HG03439 (cell line): ENCODE measurements around the gene FKBP5.
"Not testable (repeated sequence)": the region's sequence is repeated elsewhere in the genome, so short reads cannot be mapped to it uniquely, and the experiment has no call there.

Experiments
- ATAC-seq: cut with Tn5 transposase; IDR thresholded peaks from one replicate; pipeline ENCODE4 v1.9.1; 2021; ENCODE audit warnings: mild to moderate bottlenecking, moderate library complexity; ENCODE audit not compliant: unreplicated experiment

Gene FKBP5

DNA sequence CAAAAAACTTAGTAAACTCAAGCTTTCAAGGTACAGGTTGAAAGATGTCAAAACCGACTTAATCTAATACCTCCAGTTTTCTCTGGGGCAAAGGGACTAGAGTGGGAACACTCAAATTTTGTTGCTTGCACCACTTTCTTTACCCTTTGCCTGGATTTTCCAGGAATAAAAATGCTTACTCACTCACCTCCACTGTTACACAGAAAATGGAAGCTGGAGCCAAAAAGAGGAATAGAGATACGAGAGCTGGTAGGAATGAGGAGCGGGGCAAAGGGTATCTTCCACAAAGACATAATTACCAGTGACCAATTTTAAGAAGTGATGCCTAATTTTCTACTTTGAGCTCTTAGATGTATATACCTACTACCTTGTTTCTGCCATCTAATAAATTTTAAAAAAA is 96.5 kb downstream of the FKBP5 start:
- ATAC-seq: no peak

DNA sequence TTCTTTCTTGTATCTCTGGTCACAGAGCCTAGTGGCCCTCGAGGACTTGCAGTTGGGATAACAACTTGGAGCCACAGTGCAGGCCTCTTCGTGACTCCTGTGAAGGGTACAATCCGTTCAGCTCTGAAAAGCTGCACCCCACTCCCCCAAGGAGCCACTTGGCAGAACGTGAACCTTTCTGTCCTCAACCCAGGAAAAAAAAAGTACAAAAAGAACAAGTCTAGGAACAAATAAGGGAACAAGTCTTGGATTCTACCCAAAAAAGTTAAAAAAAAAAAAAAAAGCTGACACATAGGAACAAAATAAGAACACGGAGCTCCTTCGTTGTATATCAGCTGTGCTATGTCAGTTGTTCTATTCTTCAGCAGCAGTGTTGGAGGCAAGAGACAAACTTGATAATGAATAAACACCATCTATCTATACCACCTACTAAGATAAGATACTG is 98.1 kb downstream of the FKBP5 start:
- ATAC-seq: no peak

DNA sequence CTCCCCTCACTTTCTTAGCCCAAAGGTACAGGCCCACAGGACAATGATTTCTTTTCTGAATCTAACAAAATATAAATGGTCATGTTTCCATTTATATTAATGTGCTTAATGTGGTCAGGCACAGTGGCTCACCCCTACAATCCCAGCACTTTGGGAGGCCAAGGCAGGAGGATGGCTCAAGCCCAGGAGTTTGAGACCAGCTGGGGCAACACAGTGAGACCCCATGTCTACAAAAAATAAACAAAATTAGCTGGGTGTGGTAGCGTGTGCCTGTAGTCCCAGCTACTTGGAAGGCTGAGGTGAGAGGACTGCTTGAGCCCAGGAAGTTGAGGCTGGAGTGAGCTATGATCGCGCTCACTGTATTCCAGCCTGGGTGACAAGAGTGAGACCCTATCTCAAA is 98.8 kb downstream of the FKBP5 start:
- no peak for ATAC-seq

DNA sequence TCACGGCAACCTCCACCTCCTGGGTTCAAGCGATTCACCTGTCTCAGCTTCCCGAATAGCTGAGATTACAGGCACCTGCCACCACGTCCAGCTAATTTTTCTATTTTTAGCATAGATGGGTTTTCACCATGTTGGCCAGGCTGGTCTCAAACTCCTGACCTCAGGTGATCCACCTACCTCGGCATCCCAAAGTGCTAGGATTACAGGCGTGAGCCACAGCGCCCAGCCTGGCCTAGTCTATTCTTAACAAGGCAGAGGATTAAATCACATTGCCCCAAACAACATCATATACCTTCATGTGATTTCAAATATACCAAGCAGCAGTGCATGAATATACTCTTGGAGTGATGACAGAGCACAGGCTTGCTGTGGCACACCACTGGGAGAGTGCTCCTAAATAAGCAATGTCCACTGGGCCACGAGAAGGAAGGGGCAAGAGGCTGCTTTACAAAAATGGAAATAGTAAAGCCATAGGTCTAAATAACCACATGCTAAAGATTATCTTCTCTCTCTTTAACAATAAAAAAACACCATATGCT is 99.4 kb downstream of the FKBP5 start:
- ATAC-seq: no peak

DNA sequence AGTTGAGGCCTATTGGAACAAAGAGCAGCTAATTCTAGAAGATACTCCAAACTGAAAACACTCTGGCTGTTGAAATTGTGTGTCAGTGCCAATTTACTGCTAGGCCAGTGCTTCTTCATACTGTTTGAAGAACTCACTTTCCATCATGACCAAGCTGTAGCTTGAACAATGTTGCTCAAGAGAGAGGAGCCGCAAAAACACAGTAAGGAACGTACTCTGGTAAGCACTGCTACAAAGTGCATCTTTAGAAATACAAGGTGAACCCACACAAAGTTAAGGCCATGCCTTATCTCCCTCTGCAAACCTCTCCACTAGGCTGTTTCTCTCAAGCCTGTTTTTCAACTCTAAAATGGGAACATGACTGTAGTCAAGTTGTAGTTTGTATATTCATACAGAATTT is 101.5 kb downstream of the FKBP5 start:
- ATAC-seq: no peak

DNA sequence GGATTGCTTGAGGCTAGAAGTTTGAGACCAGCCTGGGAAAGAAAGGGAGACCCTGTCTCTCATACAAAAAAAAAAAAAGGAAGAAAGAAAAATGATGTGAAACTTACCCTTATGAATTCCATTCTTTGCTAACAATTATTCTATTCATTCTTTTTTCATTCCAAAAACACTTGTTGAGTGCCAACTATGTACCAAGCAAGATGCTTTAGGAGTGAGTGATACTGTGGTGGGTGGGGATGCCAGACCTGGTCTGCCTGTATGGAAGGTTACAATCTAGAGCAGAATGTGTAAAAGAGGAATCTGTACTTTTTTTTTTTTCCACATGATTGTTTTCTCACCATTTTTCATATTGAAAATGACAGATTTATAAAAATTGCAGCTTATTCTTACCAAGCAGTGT is 102.2 kb downstream of the FKBP5 start:
- ATAC-seq: no peak

DNA sequence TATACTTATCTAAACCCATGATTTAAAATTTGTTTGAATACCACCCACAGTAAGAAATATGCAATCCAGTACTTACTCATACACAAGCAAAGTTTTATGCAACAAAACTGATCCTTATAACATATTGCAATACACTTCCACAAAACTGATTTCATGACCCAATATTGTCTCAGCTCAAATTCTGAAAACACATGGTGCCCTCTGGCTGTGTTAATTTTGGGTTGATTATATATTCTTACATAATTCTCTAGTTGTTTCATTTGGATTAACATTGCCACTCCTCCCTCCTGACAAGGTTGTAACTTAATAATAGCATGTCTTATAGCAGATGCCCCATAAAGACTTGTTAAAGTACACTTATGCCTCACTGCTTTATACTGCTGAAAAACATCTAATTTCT is 103.1 kb downstream of the FKBP5 start:
- no peak for ATAC-seq

DNA sequence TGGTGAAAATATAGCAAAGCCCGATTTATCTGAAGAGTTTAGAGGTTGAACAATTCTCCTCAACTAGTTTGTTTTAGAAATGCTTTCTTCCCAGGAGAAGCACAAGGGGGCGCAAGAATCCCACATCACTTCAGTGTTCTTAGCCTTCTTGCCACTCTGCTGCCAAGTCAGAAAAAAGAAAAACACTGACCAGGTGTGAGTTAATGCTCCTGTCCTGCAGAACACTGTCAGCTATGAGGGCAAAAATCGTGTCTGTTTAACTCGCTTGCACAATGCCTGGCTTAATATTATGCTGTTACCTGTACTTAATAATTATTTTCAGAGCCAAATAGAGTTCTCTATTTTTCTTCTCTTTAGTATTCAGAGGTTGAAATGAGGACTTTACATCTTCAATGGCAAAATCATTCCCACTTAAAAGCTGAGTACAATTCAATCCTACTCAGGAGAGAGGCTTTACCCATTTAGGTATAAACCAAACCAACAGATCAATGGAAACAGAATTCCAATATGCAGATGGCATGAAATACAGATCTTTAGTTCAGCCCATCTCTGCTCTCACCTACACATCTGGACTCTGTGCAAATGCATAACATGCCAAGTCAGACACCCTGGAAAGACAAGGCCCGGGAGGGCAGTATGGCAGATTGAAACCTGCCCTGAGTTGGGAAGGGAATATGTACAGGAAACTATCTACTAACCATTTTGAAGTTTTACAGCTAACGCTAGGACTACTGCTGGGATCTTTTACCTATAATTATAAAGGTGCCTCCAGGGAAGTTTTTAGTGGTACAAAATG is 104.6 kb downstream of the FKBP5 start:
- ATAC-seq: no peak

DNA sequence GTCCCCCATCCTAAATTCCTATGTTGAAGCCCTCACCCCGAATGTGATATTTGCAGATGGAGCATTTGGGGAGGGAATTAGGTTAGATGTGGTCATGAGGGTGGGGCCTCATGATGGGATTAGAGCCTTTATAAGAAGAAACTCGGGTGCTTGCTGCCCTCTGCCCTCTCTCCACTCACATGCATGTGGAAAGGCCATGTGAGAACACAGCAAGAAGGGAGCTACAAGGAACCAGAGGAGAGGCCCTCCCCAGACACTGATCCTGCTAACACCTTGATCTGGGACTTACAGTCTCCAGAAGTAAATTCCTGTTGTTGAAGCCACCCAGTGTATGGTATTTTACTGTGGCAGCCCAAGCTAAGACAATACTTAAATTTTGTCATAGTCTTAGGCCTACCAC is 106.4 kb downstream of the FKBP5 start:
- ATAC-seq: no peak

DNA sequence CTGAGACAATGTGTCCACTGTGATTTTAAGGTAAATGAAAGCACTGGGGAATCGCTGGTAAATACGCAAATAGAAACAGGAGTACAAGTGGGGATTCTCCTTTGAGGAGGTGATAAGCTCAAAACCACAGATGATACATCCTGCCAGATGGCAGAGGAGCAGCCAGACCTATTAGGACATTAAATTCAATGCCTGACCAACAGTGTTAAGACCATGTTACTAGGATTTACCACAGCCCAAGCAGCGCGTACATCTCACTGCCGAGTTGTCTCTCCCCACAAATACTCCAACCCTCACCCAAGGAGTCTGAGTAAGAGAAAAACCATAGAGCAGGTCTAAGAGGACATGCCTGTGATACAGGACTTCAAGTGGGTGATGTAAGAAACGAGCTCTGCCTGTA is 107.1 kb downstream of the FKBP5 start:
- ATAC-seq: no peak

DNA sequence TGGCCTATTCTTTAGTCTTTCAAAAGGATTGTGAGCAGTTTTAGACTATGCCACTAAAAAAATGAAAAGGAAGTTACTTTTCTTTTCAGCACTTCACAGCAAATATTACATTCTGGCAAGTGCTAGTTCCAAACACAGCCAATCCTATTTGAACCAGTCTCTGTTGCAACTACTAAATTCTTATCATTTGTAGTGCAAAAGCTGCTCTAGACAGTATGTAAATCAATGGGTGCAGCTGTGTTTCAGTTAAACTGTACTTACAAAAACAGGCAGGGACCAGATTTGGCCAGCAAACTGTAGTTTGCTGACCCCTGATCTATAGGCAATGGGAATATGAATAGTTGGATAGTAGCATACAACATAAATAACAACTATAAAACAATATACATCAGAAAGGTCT is 107.9 kb downstream of the FKBP5 start:
- no peak for ATAC-seq

DNA sequence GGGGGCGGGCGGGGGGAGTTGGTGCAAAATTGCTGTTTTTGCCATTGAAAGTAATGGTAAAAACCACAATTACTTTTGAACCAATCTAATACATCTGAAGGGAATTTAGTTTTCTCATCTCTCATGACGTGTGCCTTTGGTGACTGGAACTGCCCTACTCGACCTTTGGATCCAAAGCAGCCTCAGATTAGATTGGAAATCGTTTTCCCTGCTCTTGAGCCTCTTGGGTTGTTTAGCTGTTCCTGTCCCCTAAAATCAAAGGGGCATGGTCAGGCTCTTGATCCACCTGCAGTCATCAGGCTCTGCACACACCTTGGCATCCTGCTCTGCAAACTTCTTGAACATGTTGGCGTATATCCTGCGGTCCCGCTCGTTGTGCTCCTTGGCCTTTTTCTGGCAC is 112.0 kb downstream of the FKBP5 start:
- ATAC-seq: no peak

DNA sequence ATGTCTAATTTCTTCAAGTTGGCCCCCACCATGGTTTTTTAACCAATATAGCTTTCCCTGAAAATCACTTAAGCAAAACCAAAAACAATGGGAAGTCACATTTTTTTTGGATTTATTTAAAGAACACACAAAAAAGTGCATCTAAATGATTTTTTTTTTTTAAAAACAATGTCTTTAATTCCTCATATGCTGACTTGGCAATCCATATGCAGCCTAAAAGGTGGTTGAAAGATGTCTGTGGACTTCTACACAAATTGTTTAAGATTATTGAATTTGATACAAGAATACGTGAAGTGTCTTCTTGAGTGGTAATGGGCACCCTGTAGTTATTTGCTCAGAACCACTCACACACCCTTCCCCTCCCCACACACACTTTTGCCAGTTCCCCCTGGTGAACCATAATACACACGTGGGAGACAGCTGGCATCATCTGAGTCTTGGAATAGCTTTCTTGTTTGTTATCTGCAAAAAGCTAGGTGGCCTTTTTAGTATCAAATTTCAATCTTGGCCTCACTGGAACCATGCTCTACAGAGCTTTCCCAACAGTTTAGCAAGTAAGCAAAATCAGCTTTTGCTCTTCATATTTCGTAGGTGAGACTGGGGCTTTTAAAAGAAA is 115.1 kb downstream of the FKBP5 start:
- ATAC-seq: no peak

DNA sequence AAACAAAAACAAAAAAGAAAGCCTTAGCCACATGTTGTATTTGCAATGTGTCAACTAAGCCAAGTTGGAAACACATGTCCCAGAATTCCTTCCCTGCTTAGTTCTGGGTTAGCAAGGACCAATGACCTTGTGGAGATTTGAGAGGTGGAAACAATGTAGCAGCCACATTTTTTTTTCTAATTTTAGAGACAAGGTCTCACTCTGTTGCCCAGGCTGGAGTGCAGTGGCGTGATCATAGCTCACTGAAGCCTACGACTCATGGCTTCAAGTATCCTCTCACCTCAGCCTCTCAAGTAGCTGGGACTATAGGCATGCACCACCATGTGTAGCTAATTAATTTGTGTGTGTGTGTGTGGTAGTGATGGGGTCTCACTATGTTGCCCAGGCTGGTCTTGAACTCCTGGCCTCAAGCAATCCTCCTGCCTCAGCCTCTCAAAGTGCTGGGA is 117.8 kb downstream of the FKBP5 start:
- ATAC-seq: not testable (repeated sequence)

DNA sequence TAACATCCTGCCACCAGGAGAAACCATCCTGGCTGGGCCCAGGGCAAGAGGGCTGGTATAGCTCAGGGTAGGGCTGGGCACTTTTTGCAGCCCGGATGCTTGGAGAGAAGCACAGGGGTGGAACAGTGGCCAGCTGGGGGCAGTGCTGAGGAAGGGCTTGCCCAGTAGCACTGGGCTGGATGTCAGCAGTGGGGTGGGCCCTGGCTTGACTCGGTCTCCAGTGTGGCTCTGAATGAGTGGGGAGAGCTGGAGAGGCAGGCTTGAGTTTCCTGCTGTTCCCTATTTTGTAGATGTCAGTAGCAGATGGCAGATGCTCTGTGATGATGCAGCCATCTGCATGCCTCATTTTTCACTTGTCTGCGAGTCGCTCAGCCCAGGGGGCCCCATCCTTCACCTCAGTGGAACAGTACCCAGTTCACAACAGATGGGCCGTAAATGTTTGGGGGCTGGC is 119.7 kb downstream of the FKBP5 start:
- no peak for ATAC-seq

DNA sequence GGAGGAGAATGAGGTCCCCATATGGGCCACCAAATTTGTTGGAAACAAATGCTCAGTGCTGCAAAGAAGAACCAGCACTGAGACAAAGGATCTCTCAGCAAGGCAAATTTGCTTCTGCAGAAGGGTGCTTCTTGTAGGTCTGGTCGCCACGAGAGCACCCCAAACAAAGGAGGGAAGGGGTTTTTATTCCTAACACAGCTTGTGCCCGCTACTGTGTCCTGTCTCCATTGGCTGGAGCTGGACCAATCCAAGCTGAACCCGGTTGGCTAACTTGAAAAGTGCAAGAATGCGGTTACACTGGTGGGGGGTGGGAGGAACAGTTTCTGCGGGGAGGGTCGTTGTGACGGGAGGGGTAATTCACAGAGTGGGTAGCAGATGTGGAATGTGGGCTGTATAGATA is 121.9 kb downstream of the FKBP5 start:
- ATAC-seq: no peak

DNA sequence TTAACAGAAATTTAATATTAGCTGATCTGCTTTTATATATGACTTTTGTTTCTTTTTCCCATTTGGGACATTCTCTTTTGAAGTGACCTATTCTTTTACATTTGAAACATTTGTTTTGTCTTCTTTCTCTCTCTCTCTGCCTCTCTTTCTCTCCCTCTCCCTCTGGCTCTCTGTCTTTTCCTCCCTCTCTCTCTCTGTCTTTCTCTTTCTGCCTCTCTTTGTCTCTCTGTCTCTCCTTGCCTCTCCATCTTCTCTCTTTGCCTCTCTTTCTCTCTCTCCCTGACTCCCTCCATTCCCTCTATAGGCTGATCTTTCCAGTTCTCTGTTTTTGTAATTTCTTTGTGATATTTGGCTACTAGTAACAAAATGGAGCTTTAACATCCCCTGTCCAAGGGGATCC is 124.0 kb downstream of the FKBP5 start:
- no peak for ATAC-seq

DNA sequence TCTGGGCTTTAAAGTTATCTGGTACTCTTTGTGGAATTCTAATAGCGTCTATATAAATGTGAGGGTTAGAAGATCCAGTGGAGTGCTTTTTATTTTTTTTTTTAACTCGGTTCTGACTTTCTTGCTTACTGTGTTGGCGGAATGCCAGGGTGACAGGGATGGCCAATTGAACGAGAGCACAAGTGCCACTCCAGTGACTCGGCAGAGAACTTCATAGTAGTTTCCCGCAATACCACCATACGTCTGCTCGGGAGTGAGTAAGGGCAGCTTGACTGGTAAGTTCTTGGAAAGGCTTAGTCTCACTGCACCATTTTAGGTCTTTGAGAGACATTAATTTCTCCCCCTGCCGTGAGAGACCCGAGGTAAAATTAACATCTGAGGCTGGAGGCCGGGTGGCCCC is 126.7 kb downstream of the FKBP5 start:
- ATAC-seq: no peak

DNA sequence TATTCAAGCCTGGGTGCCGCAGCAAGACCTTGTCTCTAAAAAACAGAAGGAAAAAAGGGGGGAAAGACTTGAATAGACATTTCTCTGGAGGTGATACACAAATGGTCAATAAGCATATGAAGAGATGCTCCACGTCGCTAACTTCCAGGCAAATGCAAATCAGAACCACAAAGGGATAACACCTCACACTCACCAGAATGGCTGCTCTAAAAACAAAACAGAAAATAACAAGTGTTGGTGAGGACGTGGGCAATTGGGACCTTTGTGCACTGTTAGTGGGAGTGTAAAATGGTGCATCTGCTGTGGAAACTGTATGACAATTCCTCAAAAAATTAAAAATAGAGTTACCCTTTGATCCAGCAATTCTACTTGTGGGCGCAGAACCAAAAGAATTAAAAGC is 127.6 kb downstream of the FKBP5 start:
- ATAC-seq: no peak

DNA sequence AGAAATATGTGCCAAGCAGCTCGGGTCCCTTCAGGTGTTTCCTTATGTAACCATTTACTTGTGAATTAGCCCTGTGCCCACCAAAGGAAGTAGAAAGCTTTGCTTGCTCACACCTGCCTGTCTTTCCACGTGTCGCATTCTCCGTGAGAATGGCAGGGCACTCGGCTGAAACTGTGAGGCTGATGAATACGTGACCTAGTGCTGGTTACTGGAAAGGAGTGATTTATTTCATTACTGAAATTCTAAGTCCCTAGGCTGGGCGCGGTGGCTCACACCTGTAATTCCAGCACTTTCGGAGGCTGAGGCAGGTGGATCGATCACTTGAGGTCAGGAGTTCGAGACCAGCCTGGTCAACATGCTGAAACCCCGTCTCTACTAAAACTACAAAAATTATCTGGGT is 130.1 kb downstream of the FKBP5 start:
- no peak for ATAC-seq

DNA sequence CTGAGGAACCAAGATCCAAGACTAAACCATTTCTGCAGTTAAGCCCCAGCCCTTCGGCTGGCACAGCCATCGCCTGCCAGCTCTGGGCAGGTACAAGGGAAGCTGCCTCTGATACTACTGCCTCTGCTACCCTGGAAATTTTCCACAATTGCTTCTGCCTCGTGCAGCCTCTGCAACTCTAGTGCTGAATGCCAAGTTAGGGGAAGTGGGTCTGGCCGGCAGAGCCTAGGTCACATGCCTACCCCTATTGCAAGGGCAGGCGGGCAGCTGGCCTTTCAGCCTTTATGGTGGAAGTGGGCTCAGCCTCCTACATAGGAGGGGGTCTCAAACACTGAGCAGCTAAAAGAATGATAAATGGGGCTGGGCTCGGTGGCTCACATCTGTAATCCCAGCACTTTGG is 131.5 kb downstream of the FKBP5 start:
- no peak for ATAC-seq

DNA sequence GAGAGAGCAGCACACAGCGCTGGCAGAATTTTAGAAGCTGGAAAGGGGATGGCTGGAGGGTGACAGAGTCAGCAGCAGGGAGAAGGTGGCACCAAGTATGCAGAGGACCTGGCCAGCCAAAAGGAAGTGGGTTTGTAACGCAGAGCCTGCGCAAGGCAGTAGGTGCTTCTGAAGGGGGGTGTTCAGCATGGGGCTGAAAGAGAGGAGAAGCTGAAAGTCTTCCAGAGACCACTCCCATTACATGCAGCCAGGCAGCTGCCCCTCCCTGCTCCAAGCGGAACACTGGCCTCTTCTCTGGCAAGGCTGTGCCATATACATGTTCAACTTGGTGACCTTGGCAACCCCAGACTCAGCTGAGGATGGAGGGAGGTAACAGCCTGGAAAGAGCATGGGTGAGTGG is 133.9 kb downstream of the FKBP5 start:
- ATAC-seq: no peak
